SK-N-SH treated with all-trans-retinoic acid at 6 μM for 48 hours (cell line): Measurements from ENCODE around the gene ATP5F1D.

Experiments used
- ATAC-seq: fragments of 200-7000 bp; cut with Tn5 transposase; 3 replicates; pipeline ENCODE4 v1.9.1; 2020; ENCODE audit warnings: mild to moderate bottlenecking, moderate library complexity
- ARNTL ChIP-seq: fragments of 450-650 bp; formaldehyde crosslinking; IDR thresholded peaks from 2 replicates; pipeline ENCODE4 v1.5.0; 2020; ENCODE audit warnings: low read depth, mild to moderate bottlenecking, moderate library complexity, borderline replicate concordance
- BACH2 ChIP-seq: fragments of 250-450 bp; sonication (Bioruptor Pico); IDR thresholded peaks from 2 replicates; pipeline ENCODE4 v1.9.0; 2021; ENCODE audit warnings: mild to moderate bottlenecking, borderline replicate concordance
- CSDC2 ChIP-seq: fragments of 250-450 bp; sonication (Bioruptor Pico); IDR thresholded peaks from 2 replicates; pipeline ENCODE4 v1.5.0; 2020; ENCODE audit warnings: mild to moderate bottlenecking, moderate library complexity
- CSRNP3 ChIP-seq: fragments of 250-450 bp; sonication (Bioruptor Pico); IDR thresholded peaks from 2 replicates; pipeline ENCODE4 v1.5.1; 2021; ENCODE audit warnings: mild to moderate bottlenecking, moderate library complexity
- ESRRG ChIP-seq: fragments of 250-450 bp; sonication (Bioruptor Pico); IDR thresholded peaks from 2 replicates; pipeline ENCODE4 v1.6.1; 2021; ENCODE audit warnings: mild to moderate bottlenecking
- GLIS3 ChIP-seq: fragments of 250-450 bp; sonication (Bioruptor Pico); IDR thresholded peaks from 2 replicates; pipeline ENCODE4 v1.5.0; 2020; ENCODE audit warnings: mild to moderate bottlenecking, moderate library complexity
- ISL1 ChIP-seq: fragments of 250-450 bp; sonication (Bioruptor Pico); IDR thresholded peaks from 2 replicates; pipeline ENCODE4 v2.1.2; 2022; ENCODE audit warnings: mild to moderate bottlenecking, moderate library complexity
- OSR1 ChIP-seq: fragments of 250-450 bp; sonication (Bioruptor Pico); IDR thresholded peaks from 2 replicates; pipeline ENCODE4 v1.8.0; 2022; ENCODE audit warnings: moderate library complexity, mild to moderate bottlenecking, inconsistent platforms
- PATZ1 ChIP-seq: fragments of 250-450 bp; sonication (Bioruptor Pico); IDR thresholded peaks from 2 replicates; pipeline ENCODE4 v1.8.0; 2020; ENCODE audit warnings: mild to moderate bottlenecking, moderate library complexity, borderline replicate concordance
- POU6F1 ChIP-seq: fragments of 250-450 bp; sonication (Bioruptor Pico); IDR thresholded peaks from 2 replicates; pipeline ENCODE4 v1.8.0; 2021; ENCODE audit warnings: low read depth, mild to moderate bottlenecking, moderate library complexity, borderline replicate concordance
- PPARA ChIP-seq: fragments of 250-450 bp; sonication (Bioruptor Pico); IDR thresholded peaks from 2 replicates; pipeline ENCODE4 v1.5.0; 2020; ENCODE audit warnings: mild to moderate bottlenecking, borderline replicate concordance
- RARB ChIP-seq: fragments of 250-450 bp; sonication (Bioruptor Pico); IDR thresholded peaks from 2 replicates; pipeline ENCODE4 v1.8.0; 2021; ENCODE audit warnings: mild to moderate bottlenecking, moderate library complexity
- SNAI2 ChIP-seq: fragments of 250-450 bp; sonication (Bioruptor Pico); IDR thresholded peaks from 2 replicates; pipeline ENCODE4 v1.5.0; 2020; ENCODE audit warnings: mild to moderate bottlenecking, moderate library complexity
- TOX ChIP-seq: fragments of 250-450 bp; sonication (Bioruptor Pico); IDR thresholded peaks from 2 replicates; pipeline ENCODE4 v1.8.0; 2021; ENCODE audit warnings: mild to moderate bottlenecking, moderate library complexity, borderline replicate concordance
- TSHZ2 ChIP-seq: fragments of 250-450 bp; sonication (Bioruptor Pico); IDR thresholded peaks from 2 replicates; pipeline ENCODE4 v1.5.0; 2020; ENCODE audit warnings: mild to moderate bottlenecking, moderate library complexity
- ZC3H10 ChIP-seq: fragments of 250-450 bp; sonication (Bioruptor Pico); IDR thresholded peaks from 2 replicates; pipeline ENCODE4 v1.5.1; 2021; ENCODE audit warnings: mild to moderate bottlenecking, moderate library complexity
- ZFP3 ChIP-seq: fragments of 250-450 bp; sonication (Bioruptor Pico); IDR thresholded peaks from 2 replicates; pipeline ENCODE4 v1.5.0; 2020; ENCODE audit warnings: mild to moderate bottlenecking, moderate library complexity
- ZFP30 ChIP-seq: fragments of 450-650 bp; formaldehyde crosslinking; IDR thresholded peaks from 2 replicates; pipeline ENCODE4 v1.5.0; 2022; ENCODE audit warnings: mild to moderate bottlenecking, moderate library complexity
- ZNF565 ChIP-seq: fragments of 450-650 bp; formaldehyde crosslinking; conservative IDR thresholded peaks from 2 replicates; pipeline ENCODE4 v1.5.0; 2020; ENCODE audit warnings: low read depth, mild to moderate bottlenecking, moderate library complexity
- ZNF70 ChIP-seq: fragments of 450-650 bp; formaldehyde crosslinking; IDR thresholded peaks from 2 replicates; pipeline ENCODE4 v1.5.0; 2020; ENCODE audit warnings: mild to moderate bottlenecking, moderate library complexity
- ZNF8 ChIP-seq: fragments of 450-650 bp; formaldehyde crosslinking; IDR thresholded peaks from 2 replicates; pipeline ENCODE4 v1.5.0; 2020; ENCODE audit warnings: mild to moderate bottlenecking, moderate library complexity
- TF ChIP-seq, protein P1 (sequence below): fragments of 250-450 bp; sonication (Bioruptor Pico); IDR thresholded peaks from 2 replicates; pipeline ENCODE4 v1.5.1; 2020; ENCODE audit warnings: low read depth, mild to moderate bottlenecking, moderate library complexity

Gene ATP5F1D

DNA sequence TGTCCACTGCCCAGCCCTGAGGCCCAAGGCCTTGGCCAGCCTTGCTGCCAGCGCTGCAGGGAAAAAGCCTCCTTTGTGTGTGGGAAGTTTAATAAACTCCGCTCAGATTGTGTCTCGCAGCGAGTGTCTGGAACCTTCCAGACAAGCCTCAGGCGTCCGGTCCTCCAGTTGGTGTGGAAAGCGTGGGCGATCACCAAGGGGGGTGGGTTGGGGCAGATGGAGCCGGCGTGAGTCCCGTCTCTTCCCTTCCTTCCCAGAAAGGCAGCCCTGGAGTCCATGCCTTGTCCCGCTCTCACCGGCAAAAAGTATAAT lies 31.4 kb upstream of the ATP5F1D start:
- TF ChIP-seq ARNTL (CRISPR knock-in tag) = no peak
- TF ChIP-seq OSR1 (CRISPR knock-in tag) = no peak
- no peak for TF ChIP-seq SNAI2 (CRISPR knock-in tag)
- TF ChIP-seq RARB = no peak
- TF ChIP-seq CSRNP3 (CRISPR knock-in tag) = no peak
- TF ChIP-seq, protein P1, sequence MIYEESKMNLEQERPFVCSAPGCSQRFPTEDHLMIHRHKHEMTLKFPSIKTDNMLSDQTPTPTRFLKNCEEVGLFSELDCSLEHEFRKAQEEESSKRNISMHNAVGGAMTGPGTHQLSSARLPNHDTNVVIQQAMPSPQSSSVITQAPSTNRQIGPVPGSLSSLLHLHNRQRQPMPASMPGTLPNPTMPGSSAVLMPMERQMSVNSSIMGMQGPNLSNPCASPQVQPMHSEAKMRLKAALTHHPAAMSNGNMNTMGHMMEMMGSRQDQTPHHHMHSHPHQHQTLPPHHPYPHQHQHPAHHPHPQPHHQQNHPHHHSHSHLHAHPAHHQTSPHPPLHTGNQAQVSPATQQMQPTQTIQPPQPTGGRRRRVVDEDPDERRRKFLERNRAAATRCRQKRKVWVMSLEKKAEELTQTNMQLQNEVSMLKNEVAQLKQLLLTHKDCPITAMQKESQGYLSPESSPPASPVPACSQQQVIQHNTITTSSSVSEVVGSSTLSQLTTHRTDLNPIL (CRISPR knock-in tag) = no peak
- no peak for TF ChIP-seq ESRRG (CRISPR knock-in tag)
- TF ChIP-seq, all 23 proteins: peak for 0
- ATAC-seq = no peak

GRCh38 chr19:1211494-1212234 lies 29.9 kb upstream of the ATP5F1D start:
- ATAC-seq = no peak
- no peak for TF ChIP-seq ZFP3 (CRISPR knock-in tag)
- TF ChIP-seq ISL1 = no peak
- TF ChIP-seq GLIS3 (CRISPR knock-in tag) = no peak
- no peak for TF ChIP-seq ZNF70 (CRISPR knock-in tag)
- no peak for TF ChIP-seq BACH2 (CRISPR knock-in tag)
- TF ChIP-seq ZFP30 (CRISPR knock-in tag) = no peak
- no peak for TF ChIP-seq CSDC2 (CRISPR knock-in tag)
- no peak for TF ChIP-seq RARB
- no peak for TF ChIP-seq ZNF8 (CRISPR knock-in tag)
- no peak for TF ChIP-seq ZNF565
- TF ChIP-seq PATZ1 (CRISPR knock-in tag) = no peak

DNA sequence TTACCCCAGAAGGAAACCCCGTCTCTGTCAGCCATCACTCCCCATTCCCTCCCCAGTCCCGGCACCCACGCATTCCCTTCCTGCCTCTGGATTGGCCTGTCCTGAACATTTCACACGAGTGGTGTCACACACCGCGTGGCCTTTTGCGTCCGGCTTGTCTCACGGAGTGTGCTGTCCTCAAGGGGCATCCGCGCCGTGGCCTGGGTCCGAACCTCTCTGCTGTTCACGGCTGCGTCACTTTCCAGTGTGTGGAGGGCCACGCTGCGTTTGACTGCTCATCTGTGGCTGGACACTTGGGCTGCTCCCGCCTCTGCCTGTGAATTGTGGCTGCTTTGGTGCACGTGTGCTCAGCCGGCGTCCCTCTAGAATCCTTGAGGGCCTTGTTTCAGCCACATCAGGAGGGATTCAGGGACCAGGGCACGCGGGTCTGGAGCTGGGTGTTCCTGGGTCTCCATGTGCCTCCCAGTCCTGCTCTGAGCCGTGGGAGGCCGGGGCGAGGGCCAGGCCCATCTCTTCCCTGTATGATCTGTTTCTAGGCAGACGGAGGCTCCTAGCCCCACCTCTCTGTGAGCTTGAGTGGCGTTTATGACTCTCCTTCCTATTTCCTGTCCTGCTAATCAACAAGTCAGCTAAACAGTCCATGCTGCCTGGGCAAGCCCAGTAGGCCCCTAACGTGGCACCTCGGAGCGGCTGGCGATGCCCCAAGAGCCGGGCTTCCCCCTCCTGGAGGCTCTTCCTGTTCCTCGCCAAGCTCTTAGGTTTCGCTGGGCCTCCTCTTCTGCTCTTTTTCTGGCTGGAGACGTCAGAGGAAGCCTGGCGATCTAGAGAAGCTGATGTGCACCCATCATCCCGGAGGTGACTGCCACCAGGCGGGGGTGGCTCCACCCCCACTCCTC lies 27.9 kb upstream of the ATP5F1D start:
- TF ChIP-seq ZFP30 (CRISPR knock-in tag) (no peak), ZC3H10 (CRISPR knock-in tag) (no peak), CSRNP3 (CRISPR knock-in tag) (no peak), POU6F1 (CRISPR knock-in tag) (no peak), ZNF565 (no peak), ZNF70 (CRISPR knock-in tag) (no peak), SNAI2 (CRISPR knock-in tag) (no peak), PATZ1 (CRISPR knock-in tag) (no peak), BACH2 (CRISPR knock-in tag) (no peak), ZNF8 (CRISPR knock-in tag) (no peak), TSHZ2 (no peak), PPARA (CRISPR knock-in tag) (no peak), TOX (CRISPR knock-in tag) (no peak), ESRRG (CRISPR knock-in tag) (no peak), GLIS3 (CRISPR knock-in tag) (no peak), OSR1 (CRISPR knock-in tag) (no peak)
- ATAC-seq = peak; percentile 78
